Nephron progenitor cell (in vitro differentiated cells): ENCODE measurements around the gene GEN1.

Source experiments
- DNase-seq: peaks from one replicate; pipeline ENCODE4 v3.0.0; 2021
- H3K27ac Mint-ChIP-seq: 2 replicates; pipeline ENCODE4 v1.8.0; 2021; ENCODE audit warnings: mild to moderate bottlenecking, moderate library complexity, mixed read lengths
- H3K27me3 Mint-ChIP-seq: 2 replicates; pipeline ENCODE4 v1.8.0; 2021; ENCODE audit warnings: mild to moderate bottlenecking, low read depth, mixed read lengths; ENCODE audit not compliant: poor library complexity
- H3K36me3 Mint-ChIP-seq: 2 replicates; pipeline ENCODE4 v1.8.0; 2021; ENCODE audit warnings: low read depth, mixed read lengths
- H3K4me1 Mint-ChIP-seq: 2 replicates; pipeline ENCODE4 v1.8.0; 2021; ENCODE audit warnings: mixed read lengths
- H3K4me3 Mint-ChIP-seq: 2 replicates; pipeline ENCODE4 v1.8.0; 2021; ENCODE audit warnings: mild to moderate bottlenecking, moderate library complexity, mixed read lengths
- H3K9me3 Mint-ChIP-seq: 2 replicates; pipeline ENCODE4 v1.8.0; 2021; ENCODE audit warnings: mild to moderate bottlenecking, moderate library complexity, mixed read lengths
- CTCF ChIP-seq: fragments of 200-600 bp; sonication (generic); IDR thresholded peaks from 2 replicates; pipeline ENCODE4 v1.5.0; 2021; ENCODE audit warnings: antibody characterized with exemption

GEN1 gene

DNA sequence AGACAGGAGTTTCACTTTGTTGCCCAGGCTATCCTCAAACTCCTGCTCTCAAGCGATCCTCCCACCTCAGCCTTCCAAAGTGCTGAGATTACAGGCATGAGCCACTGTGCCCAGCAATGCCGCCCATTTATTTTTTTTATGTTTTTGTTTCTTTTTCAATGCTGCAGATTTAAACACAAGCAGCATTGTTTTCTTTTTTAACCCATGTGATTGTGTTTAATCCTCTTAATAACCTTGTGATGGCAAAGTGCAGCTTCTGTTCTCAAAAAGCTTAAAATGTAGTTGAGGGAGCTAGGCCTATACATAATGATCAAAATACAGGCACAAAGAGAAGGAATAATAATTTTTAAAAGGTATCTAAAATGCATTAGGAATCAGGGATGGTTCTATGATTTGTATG lies 73.8 kb downstream of the GEN1 start:
- Mint-ChIP-seq H3K4me3 (no peak overlapping the region), H3K27me3 (no peaks in the 10 kb centered on the region), H3K4me1 (peaks cover 37% of the 10 kb centered on the region), H3K36me3 (peaks cover 6% of the 10 kb centered on the region), H3K9me3 (no peaks in the 10 kb centered on the region), H3K27ac (no peak overlapping the region)
- no peak for TF ChIP-seq CTCF
- no peak for DNase-seq

- Mint-ChIP-seq H3K27ac (no peak overlapping the region), H3K4me1 (peaks cover 16% of the 10 kb centered on the region), H3K4me3 (peak overlapping the region; percentile 73), H3K27me3 (no peaks in the 10 kb centered on the region), H3K9me3 (no peaks in the 10 kb centered on the region), H3K36me3 (peaks cover 6% of the 10 kb centered on the region)
- TF ChIP-seq CTCF = peak; percentile 97
- peak; percentile 95 for DNase-seq
Observed at GRCh38 chr2:17830053-17831034, 76.4 kb downstream of the GEN1 start.

GRCh38 chr2:17835516-17835915 lies 81.6 kb downstream of the GEN1 start:
- Mint-ChIP-seq H3K4me1 (peaks cover 8% of the 10 kb centered on the region), H3K36me3 (no peaks in the 10 kb centered on the region), H3K27ac (no peak overlapping the region), H3K4me3 (no peak overlapping the region), H3K27me3 (no peaks in the 10 kb centered on the region), H3K9me3 (no peaks in the 10 kb centered on the region)
- DNase-seq = no peak
- no peak for TF ChIP-seq CTCF
